Effector memory CD4-positive, alpha-beta T cell (primary cell): ENCODE results near the gene GALNTL6.
"Not testable (repeated sequence)": the region's sequence is repeated elsewhere in the genome, so short reads cannot be mapped to it uniquely, and the experiment has no call there.

Experiments
- DNase-seq, 3 donors: peaks; one replicate each; pipeline ENCODE4 v3.0.0-alpha.2; 2020
- H3K27ac ChIP-seq: 2 replicates; pipeline ENCODE4 v1.7.0; 2013; ENCODE audit warnings: mild to moderate bottlenecking, low read length, moderate library complexity; ENCODE audit not compliant: insufficient read depth, poor library complexity, severe bottlenecking
- H3K27me3 ChIP-seq: replicated peaks from 2 replicates; pipeline ENCODE4 v1.7.0; 2013; ENCODE audit warnings: mild to moderate bottlenecking, low read length; ENCODE audit not compliant: insufficient read depth, control insufficient read depth, poor library complexity, severe bottlenecking
- H3K36me3 ChIP-seq: 2 replicates; pipeline ENCODE4 v1.7.0; 2013; ENCODE audit warnings: mild to moderate bottlenecking, low read length, moderate library complexity; ENCODE audit not compliant: control insufficient read depth, insufficient read depth
- H3K4me1 ChIP-seq: 2 replicates; pipeline ENCODE4 v1.7.0; 2013; ENCODE audit warnings: low read length, mild to moderate bottlenecking; ENCODE audit not compliant: control insufficient read depth, insufficient read depth, poor library complexity, severe bottlenecking
- H3K4me3 ChIP-seq: 2 replicates; pipeline ENCODE4 v1.7.0; 2013; ENCODE audit warnings: low read length, low read depth, mild to moderate bottlenecking; ENCODE audit not compliant: insufficient read depth, poor library complexity, severe bottlenecking
- H3K9me3 ChIP-seq: 2 replicates; pipeline ENCODE4 v1.7.0; 2013; ENCODE audit warnings: mild to moderate bottlenecking, low read length, moderate library complexity; ENCODE audit not compliant: control insufficient read depth

Gene GALNTL6

DNA sequence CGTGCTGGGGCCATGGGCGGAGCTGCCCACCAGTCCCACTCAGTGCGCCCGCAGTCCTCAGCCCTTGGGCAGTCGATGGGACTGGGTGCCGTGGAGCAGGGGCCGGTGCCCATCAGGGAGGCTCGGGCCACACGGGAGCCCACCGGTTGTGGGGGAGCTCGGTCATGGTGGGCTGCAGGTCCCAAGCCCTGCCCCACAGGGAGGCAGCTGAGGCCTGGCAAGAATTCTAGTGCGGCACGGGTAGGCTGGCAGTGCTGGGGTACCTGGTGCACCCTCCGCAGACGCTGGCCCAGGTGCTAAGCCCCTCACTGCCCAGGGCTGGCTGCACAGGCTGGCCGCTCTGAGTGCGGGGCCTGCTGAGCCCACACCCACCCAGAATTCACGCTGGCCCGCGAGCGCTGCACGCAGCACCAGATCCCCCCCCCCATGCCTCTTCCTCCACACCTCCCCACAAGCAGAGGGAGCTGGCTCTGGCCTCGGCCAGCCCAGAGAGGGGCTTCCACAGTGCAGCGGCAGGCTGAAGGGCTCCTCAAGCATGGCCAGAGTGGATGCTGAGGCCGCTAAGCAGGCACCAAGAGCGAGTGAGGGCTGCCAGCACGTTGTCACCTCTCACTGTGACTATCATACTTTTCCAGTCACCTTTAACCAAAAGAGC is 564.4 kb downstream of the GALNTL6 start:
- H3K27ac ChIP-seq, result no peak overlapping the region
- no peak for DNase-seq
- H3K4me3 ChIP-seq, result no peak overlapping the region
- H3K9me3 ChIP-seq, result no peaks in the 10 kb centered on the region
- no peaks in the 10 kb centered on the region for H3K27me3 ChIP-seq
- no peaks in the 10 kb centered on the region for H3K4me1 ChIP-seq
- no peaks in the 10 kb centered on the region for H3K36me3 ChIP-seq

DNA sequence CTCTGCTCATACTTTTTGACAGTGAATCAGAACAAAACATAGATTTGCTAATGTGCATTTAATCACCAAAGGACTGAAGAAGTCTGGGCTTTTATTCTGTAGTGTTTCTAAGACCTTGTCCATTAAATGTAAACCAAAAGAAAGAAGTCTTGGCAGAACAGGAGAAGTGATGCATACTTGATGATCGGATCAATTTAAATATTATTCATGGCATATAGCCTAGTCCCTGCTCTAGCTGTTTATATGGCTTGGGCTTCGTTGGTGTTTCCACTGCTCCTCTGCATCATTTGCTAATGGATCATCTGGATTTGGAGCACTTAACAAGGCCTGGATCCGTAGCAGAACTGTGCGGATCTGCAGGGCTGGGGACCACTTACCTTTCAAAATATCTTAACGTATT is 566.6 kb downstream of the GALNTL6 start:
- no peak for DNase-seq
- Histone ChIP-seq H3K36me3 (no peaks in the 10 kb centered on the region), H3K4me3 (no peak overlapping the region), H3K27me3 (no peaks in the 10 kb centered on the region), H3K4me1 (no peaks in the 10 kb centered on the region), H3K27ac (no peak overlapping the region), H3K9me3 (no peaks in the 10 kb centered on the region)

GRCh38 chr4:172390331-172390730 is 577.1 kb downstream of the GALNTL6 start:
- H3K4me3 ChIP-seq, result no peak overlapping the region
- H3K4me1 ChIP-seq, result no peaks in the 10 kb centered on the region
- no peaks in the 10 kb centered on the region for H3K36me3 ChIP-seq
- no peaks in the 10 kb centered on the region for H3K9me3 ChIP-seq
- H3K27me3 ChIP-seq, result no peaks in the 10 kb centered on the region
- H3K27ac ChIP-seq, result no peak overlapping the region
- DNase-seq, result no peak

GRCh38 chr4:172392741-172393140 is 579.5 kb downstream of the GALNTL6 start:
- H3K36me3 ChIP-seq, result no peaks in the 10 kb centered on the region
- no peaks in the 10 kb centered on the region for H3K27me3 ChIP-seq
- no peaks in the 10 kb centered on the region for H3K4me1 ChIP-seq
- H3K9me3 ChIP-seq, result no peaks in the 10 kb centered on the region
- DNase-seq, result no peak
- H3K4me3 ChIP-seq, result no peak overlapping the region
- no peak overlapping the region for H3K27ac ChIP-seq

GRCh38 chr4:172393220-172393619 is 580.0 kb downstream of the GALNTL6 start:
- no peak for DNase-seq
- H3K27me3 ChIP-seq, result no peaks in the 10 kb centered on the region

GRCh38 chr4:172404676-172405075 is 591.5 kb downstream of the GALNTL6 start:
- H3K9me3 ChIP-seq, result no peaks in the 10 kb centered on the region

More at GRCh38 chr4:172393220-172393619, 580.0 kb downstream of the GALNTL6 start:
- Histone ChIP-seq H3K36me3 (no peaks in the 10 kb centered on the region), H3K27ac (no peak overlapping the region), H3K9me3 (no peaks in the 10 kb centered on the region), H3K4me1 (no peaks in the 10 kb centered on the region), H3K4me3 (no peak overlapping the region)

DNA sequence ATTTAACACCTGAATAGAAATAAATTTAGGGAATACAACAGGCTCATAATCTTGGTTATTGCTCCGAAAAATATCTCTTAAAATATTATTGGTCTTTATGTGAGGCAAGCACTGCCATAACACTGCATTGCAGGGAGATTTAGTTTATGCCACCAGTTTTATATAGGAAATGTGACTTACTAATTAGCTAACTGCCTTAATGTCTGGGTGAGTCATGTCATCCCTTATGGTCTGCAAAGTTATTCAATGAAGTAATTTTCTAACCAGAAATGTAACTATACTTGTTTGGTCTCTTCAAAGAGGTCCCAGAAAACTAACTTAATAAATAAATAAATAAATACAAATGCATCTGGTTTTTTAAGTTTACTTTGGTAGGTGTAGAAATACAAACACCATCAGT is 597.2 kb downstream of the GALNTL6 start:
- no peaks in the 10 kb centered on the region for H3K36me3 ChIP-seq
- no peak overlapping the region for H3K27ac ChIP-seq
- no peaks in the 10 kb centered on the region for H3K4me1 ChIP-seq
- no peaks in the 10 kb centered on the region for H3K27me3 ChIP-seq
- H3K4me3 ChIP-seq, result no peak overlapping the region
- DNase-seq, result no peak
- H3K9me3 ChIP-seq, result no peaks in the 10 kb centered on the region

More at GRCh38 chr4:172404676-172405075, 591.5 kb downstream of the GALNTL6 start:
- H3K4me1 ChIP-seq, result no peaks in the 10 kb centered on the region
- no peaks in the 10 kb centered on the region for H3K27me3 ChIP-seq
- H3K4me3 ChIP-seq, result no peak overlapping the region
- H3K27ac ChIP-seq, result no peak overlapping the region
- no peaks in the 10 kb centered on the region for H3K36me3 ChIP-seq
- no peak for DNase-seq

DNA sequence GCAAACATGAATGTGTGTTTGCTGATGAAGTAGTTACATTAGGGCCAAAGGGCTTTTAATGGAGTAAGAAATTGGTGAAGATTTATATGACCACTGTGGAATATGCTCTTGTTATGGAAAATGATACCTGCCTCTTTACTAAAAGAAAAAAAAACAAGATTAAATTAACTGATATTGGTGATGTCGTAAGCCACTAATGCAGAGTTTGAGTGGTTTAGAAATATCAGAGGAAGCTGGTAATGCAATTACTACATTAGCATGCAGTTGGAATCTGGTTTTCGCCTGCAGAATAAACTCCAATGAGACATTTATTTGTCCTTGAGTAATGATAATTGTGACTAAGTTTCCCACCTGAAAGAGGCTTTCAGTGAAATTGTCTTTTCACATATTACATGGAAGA is 597.9 kb downstream of the GALNTL6 start:
- H3K27me3 ChIP-seq, result no peaks in the 10 kb centered on the region
- no peaks in the 10 kb centered on the region for H3K36me3 ChIP-seq
- no peak overlapping the region for H3K27ac ChIP-seq
- H3K4me1 ChIP-seq, result no peaks in the 10 kb centered on the region
- DNase-seq, result no peak
- H3K9me3 ChIP-seq, result no peaks in the 10 kb centered on the region
- H3K4me3 ChIP-seq, result no peak overlapping the region

- Histone ChIP-seq H3K27ac (no peak overlapping the region), H3K4me1 (no peaks in the 10 kb centered on the region), H3K9me3 (no peaks in the 10 kb centered on the region), H3K4me3 (no peak overlapping the region), H3K27me3 (no peaks in the 10 kb centered on the region), H3K36me3 (no peaks in the 10 kb centered on the region)
- DNase-seq, result no peak
These were observed 599.8 kb downstream of the GALNTL6 start for GRCh38 chr4:172412851-172413580.

DNA sequence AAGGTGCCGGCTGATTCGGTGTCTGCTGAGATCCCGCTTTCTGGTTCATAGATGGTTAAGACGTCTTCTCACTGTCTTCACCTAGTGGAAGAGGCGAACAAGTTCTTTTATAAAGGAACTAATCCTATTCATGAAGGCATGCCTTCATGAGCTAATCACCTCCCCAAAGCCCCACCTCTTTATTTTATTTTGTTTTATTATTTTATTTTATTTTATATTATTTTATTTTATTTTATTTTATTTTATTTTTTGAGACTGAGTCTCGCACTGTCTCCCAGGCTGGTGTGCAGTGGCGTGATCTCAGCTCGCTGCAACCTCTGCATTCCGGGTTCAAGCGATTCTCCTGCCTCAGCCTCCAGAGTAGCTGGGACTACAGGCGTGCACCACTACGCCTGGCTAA is 615.8 kb downstream of the GALNTL6 start:
- not testable (repeated sequence) for H3K4me1 ChIP-seq, H3K27ac ChIP-seq, H3K4me3 ChIP-seq, H3K27me3 ChIP-seq, H3K9me3 ChIP-seq, DNase-seq, H3K36me3 ChIP-seq
